ENCODE measurements around the gene HUWE1. TPM values are rescaled to one million over a fixed set of nuclear protein-coding genes. Genes with fewer than 3 reads are reported as not detected.

The HUWE1 gene
- polyA plus RNA-seq, 1 experiment, result 57.5 TPM

DNA sequence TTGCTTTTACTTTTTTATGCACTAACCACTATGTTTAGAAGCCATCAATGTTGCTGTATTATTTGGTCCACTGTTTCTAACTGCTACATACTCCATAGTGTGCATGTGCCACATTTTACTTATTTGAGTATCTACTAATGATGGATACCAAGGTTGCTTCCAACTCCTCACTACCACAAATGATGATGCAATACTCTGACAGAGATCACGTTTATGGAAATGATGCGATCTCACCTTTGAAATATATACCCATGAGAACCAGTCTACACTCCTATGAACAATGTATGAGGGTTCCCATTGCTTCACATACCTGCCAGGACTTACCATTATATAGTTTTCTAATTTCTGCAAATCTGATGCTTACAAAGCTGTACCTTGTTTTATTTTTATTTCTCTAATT is 44.2 kb downstream of the HUWE1 start:
- ChIA-PET POLR2A (no interaction called here), CTCF (no interaction called here)
- Histone ChIP-seq H3K4me3 (ENCODE audit: low read depth, low read length) (no peak overlapping the region), H3K36me3 (ENCODE audit: control insufficient read depth, insufficient read depth, low read length) (peaks cover 2% of the 10 kb centered on the region; the same call in 1 of the 2 replicates), H3K27me3 (ENCODE audit: control insufficient read depth, insufficient read depth, low read length) (no peaks in the 10 kb centered on the region)
- DNase-seq (ENCODE audit: low read depth), result no peak
- TF ChIP-seq, protein P1, sequence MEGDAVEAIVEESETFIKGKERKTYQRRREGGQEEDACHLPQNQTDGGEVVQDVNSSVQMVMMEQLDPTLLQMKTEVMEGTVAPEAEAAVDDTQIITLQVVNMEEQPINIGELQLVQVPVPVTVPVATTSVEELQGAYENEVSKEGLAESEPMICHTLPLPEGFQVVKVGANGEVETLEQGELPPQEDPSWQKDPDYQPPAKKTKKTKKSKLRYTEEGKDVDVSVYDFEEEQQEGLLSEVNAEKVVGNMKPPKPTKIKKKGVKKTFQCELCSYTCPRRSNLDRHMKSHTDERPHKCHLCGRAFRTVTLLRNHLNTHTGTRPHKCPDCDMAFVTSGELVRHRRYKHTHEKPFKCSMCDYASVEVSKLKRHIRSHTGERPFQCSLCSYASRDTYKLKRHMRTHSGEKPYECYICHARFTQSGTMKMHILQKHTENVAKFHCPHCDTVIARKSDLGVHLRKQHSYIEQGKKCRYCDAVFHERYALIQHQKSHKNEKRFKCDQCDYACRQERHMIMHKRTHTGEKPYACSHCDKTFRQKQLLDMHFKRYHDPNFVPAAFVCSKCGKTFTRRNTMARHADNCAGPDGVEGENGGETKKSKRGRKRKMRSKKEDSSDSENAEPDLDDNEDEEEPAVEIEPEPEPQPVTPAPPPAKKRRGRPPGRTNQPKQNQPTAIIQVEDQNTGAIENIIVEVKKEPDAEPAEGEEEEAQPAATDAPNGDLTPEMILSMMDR (IDR thresholded peaks at IDR 0.05; ENCODE audit: insufficient read depth, low read depth, low read length), result no peak

DNA sequence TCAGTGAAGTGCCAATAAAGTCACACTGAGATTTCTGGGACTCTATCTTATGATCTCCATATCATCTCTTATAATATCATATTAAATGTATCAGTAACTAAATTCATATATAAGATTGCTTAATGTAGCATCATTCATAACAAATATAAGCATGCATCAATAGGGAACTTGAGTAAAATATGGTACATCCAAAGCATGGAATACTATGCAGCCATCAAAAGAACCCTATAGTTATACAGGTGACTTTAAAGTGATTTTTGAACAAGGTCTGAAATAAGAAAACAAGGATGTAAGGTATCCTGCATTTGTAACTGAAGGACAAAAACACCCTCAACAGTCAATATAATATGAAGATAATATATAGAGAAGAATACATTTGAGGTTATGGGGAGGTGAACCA is 47.3 kb downstream of the HUWE1 start:
- DNase-seq (ENCODE audit: low read depth), result no peak
- Histone ChIP-seq H3K4me3 (ENCODE audit: low read depth, low read length) (no peak overlapping the region), H3K27me3 (ENCODE audit: control insufficient read depth, insufficient read depth, low read length) (no peaks in the 10 kb centered on the region), H3K36me3 (ENCODE audit: control insufficient read depth, insufficient read depth, low read length) (peaks cover 2% of the 10 kb centered on the region; the same call in 1 of the 2 replicates)
- TF ChIP-seq, protein P1 (IDR thresholded peaks at IDR 0.05; ENCODE audit: insufficient read depth, low read depth, low read length), result no peak
- POLR2A ChIA-PET, result no interaction called here
- CTCF ChIA-PET, result no interaction called here

DNA sequence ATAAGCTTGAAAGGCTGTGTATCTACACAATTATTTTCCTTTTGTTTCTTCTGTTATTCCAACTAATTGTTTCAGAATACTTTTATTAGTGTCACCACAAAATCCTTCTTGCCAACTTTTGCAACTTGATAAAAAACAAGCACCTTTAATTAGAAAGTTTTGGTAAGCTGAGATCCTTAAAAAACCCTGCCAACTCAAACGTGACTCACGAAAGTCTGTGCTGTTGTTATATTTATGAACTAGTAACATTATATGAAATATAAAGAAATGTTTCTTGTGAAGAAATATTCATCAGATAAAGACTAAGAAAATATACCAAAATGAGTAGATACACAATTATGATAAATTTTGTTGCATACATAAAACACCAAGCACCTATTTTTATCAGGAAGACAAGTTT is 49.0 kb downstream of the HUWE1 start:
- TF ChIP-seq, protein P1 (IDR thresholded peaks at IDR 0.05; ENCODE audit: insufficient read depth, low read depth, low read length), result no peak
- H3K36me3 ChIP-seq (ENCODE audit: control insufficient read depth, insufficient read depth, low read length), result peaks cover 2% of the 10 kb centered on the region; the same call in 1 of the 2 replicates
- CTCF ChIA-PET, result no interaction called here
- no peak for DNase-seq (ENCODE audit: low read depth)
- H3K27me3 ChIP-seq (ENCODE audit: control insufficient read depth, insufficient read depth, low read length), result no peaks in the 10 kb centered on the region
- H3K4me3 ChIP-seq (ENCODE audit: low read depth, low read length), result no peak overlapping the region
- POLR2A ChIA-PET, result no interaction called here

DNA sequence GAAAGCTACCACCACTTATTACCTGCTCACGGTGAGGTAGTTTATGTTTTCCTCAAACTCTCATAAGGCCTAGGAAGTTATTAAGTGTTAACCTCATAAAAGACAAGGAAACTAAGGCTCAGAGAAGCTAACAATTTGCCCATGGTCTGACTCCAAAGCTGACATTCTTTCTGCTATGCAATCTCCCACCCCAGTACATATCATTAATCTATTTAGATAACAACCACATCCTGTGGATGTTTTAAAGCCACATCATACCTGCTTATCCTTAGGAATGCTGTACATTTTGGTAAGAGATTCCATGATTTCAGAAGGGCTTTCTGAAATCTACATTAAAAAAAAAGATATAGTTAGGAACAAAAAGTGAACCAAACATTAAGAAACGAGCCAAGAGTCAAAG is 55.4 kb downstream of the HUWE1 start:
- TF ChIP-seq, protein P1 (IDR thresholded peaks at IDR 0.05; ENCODE audit: insufficient read depth, low read depth, low read length), result no peak
- no peak overlapping the region for H3K4me3 ChIP-seq (ENCODE audit: low read depth, low read length)
- no peak for DNase-seq (ENCODE audit: low read depth)
- POLR2A ChIA-PET, result no interaction called here
- CTCF ChIA-PET, result no interaction called here
- H3K36me3 ChIP-seq (ENCODE audit: control insufficient read depth, insufficient read depth, low read length), result peaks cover 7% of the 10 kb centered on the region
- no peaks in the 10 kb centered on the region for H3K27me3 ChIP-seq (ENCODE audit: control insufficient read depth, insufficient read depth, low read length)

DNA sequence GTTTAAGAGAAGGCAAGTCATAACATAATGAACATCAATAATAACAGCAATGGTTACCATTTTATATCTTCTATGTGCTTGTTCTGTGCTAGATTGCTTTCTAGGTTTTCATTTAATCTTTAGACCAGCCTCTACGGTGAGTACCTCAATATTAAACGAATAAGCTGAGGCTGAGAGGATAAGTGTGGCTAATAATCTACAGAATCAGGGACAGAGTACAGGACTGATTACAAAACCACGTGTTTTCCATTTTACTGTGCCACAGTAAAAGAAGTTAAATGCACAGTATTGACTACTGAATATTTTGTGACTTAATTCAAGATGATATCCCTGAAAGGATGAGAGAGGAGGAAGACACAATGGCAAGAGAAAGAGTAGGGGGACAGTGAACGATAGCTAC is 56.3 kb downstream of the HUWE1 start:
- TF ChIP-seq, protein P1 (IDR thresholded peaks at IDR 0.05; ENCODE audit: insufficient read depth, low read depth, low read length), result no peak
- ChIA-PET POLR2A (no interaction called here), CTCF (no interaction called here)
- DNase-seq (ENCODE audit: low read depth), result no peak
- no peaks in the 10 kb centered on the region for H3K27me3 ChIP-seq (ENCODE audit: control insufficient read depth, insufficient read depth, low read length)
- no peak overlapping the region for H3K4me3 ChIP-seq (ENCODE audit: low read depth, low read length)
- H3K36me3 ChIP-seq (ENCODE audit: control insufficient read depth, insufficient read depth, low read length), result peaks cover 6% of the 10 kb centered on the region

Data from BJ (cell line).